Measurements from ENCODE around the gene CUEDC2. TPM values are rescaled to one million over a fixed set of nuclear protein-coding genes. Genes with fewer than 3 reads are reported as not detected.
A peak's percentile ranks its signal among the peaks of the same experiment; 100 is the strongest.

The CUEDC2 gene
- total RNA-seq, 2 experiments from 2014 or later, result 71.7 to 77.6 TPM

- Mint-ChIP-seq H3K4me3 (no peak overlapping the region), H3K9me3 (ENCODE audit: insufficient read depth) (no peaks in the 10 kb centered on the region), H3K36me3 (ENCODE audit: low read depth) (no peaks in the 10 kb centered on the region), H3K4me1 (ENCODE audit: low read depth) (peaks cover 37% of the 10 kb centered on the region), H3K27ac (no peak overlapping the region), H3K27me3 (ENCODE audit: low read depth) (peaks cover 17% of the 10 kb centered on the region)
- no peak for ATAC-seq
- ChIA-PET POLR2A (no interaction called here), CTCF (no interaction called here)
- no peak for DNase-seq
Observed at GRCh38 chr10:102416283-102416682, 16.1 kb downstream of the CUEDC2 start.

GRCh38 chr10:102414749-102415148 is 17.6 kb downstream of the CUEDC2 start:
- no peak for DNase-seq
- Mint-ChIP-seq H3K27ac (no peak overlapping the region), H3K4me1 (ENCODE audit: low read depth) (peaks cover 35% of the 10 kb centered on the region), H3K27me3 (ENCODE audit: low read depth) (peaks cover 26% of the 10 kb centered on the region), H3K36me3 (ENCODE audit: low read depth) (no peaks in the 10 kb centered on the region), H3K9me3 (ENCODE audit: insufficient read depth) (no peaks in the 10 kb centered on the region), H3K4me3 (no peak overlapping the region)
- no peak for ATAC-seq
- ChIA-PET POLR2A (no interaction called here), CTCF (no interaction called here)

GRCh38 chr10:102413806-102414561 is 18.4 kb downstream of the CUEDC2 start:
- ChIA-PET CTCF (interaction anchor here (1.1 to 2.4 kb wide), 4 partner anchors 9 to 65 kb away, joined by 3 to 7 read pairs (median 5); no protein-coding TSS in a partner anchor), POLR2A (interaction anchor here (1.2 kb wide), 1 partner anchor 36 kb away, joined by 3 read pairs; no protein-coding TSS in a partner anchor)
- ATAC-seq, result no peak
- Mint-ChIP-seq H3K27me3 (ENCODE audit: low read depth) (peaks cover 28% of the 10 kb centered on the region), H3K4me1 (ENCODE audit: low read depth) (peaks cover 31% of the 10 kb centered on the region), H3K36me3 (ENCODE audit: low read depth) (no peaks in the 10 kb centered on the region), H3K9me3 (ENCODE audit: insufficient read depth) (no peaks in the 10 kb centered on the region), H3K27ac (no peak overlapping the region), H3K4me3 (no peak overlapping the region)
- DNase-seq, result no peak

- Mint-ChIP-seq H3K27me3 (ENCODE audit: low read depth) (peaks cover 27% of the 10 kb centered on the region), H3K4me3 (no peak overlapping the region), H3K36me3 (ENCODE audit: low read depth) (no peaks in the 10 kb centered on the region), H3K4me1 (ENCODE audit: low read depth) (peaks cover 30% of the 10 kb centered on the region), H3K9me3 (ENCODE audit: insufficient read depth) (no peaks in the 10 kb centered on the region), H3K27ac (peak overlapping the region; percentile 17)
- CTCF ChIA-PET, result interaction anchor here (0.9 to 2.4 kb wide), 8 partner anchors 9 to 183 kb away, joined by 3 to 7 read pairs (median 4); partner anchors contain the start of gene NFKB2
- POLR2A ChIA-PET, result interaction anchor here (1.0 to 1.2 kb wide), 3 partner anchors 11 to 37 kb away, joined by 3 to 4 read pairs (median 3); no protein-coding TSS in a partner anchor
- ATAC-seq (peak; percentile 32), DNase-seq (peak; percentile 75)
Observed at GRCh38 chr10:102413053-102413705, 19.2 kb downstream of the CUEDC2 start.

GRCh38 chr10:102412293-102412692 is 20.1 kb downstream of the CUEDC2 start:
- ChIA-PET CTCF (interaction anchor here (1.0 to 3.6 kb wide), 6 partner anchors 9 to 182 kb away, joined by 3 to 24 read pairs (median 4); partner anchors contain the start of gene NFKB2), POLR2A (interaction anchor here (0.7 to 3.8 kb wide), 4 partner anchors 8 to 17 kb away, joined by 3 to 24 read pairs (median 3); partner anchors contain the start of genes FBXL15 and NFKB2)
- H3K9me3 Mint-ChIP-seq (ENCODE audit: insufficient read depth), result no peaks in the 10 kb centered on the region
- no peaks in the 10 kb centered on the region for H3K36me3 Mint-ChIP-seq (ENCODE audit: low read depth)
- peaks cover 23% of the 10 kb centered on the region for H3K27me3 Mint-ChIP-seq (ENCODE audit: low read depth)
- no peak overlapping the region for H3K27ac Mint-ChIP-seq
- no peak for ATAC-seq
- H3K4me3 Mint-ChIP-seq, result no peak overlapping the region
- peaks cover 32% of the 10 kb centered on the region for H3K4me1 Mint-ChIP-seq (ENCODE audit: low read depth)
- DNase-seq, result no peak

GRCh38 chr10:102411341-102412255 is 20.8 kb downstream of the CUEDC2 start:
- H3K27ac Mint-ChIP-seq, result no peak overlapping the region
- no peaks in the 10 kb centered on the region for H3K36me3 Mint-ChIP-seq (ENCODE audit: low read depth)
- POLR2A ChIA-PET, result interaction anchor here (0.7 to 3.8 kb wide), 3 partner anchors 9 to 17 kb away, joined by 3 to 24 read pairs (median 3); partner anchors contain the start of genes FBXL15 and NFKB2
- CTCF ChIA-PET, result interaction anchor here (0.6 to 3.6 kb wide), 7 partner anchors 8 to 811 kb away, joined by 3 to 24 read pairs (median 4); partner anchors contain the start of gene NFKB2
- H3K27me3 Mint-ChIP-seq (ENCODE audit: low read depth), result peaks cover 22% of the 10 kb centered on the region
- DNase-seq, result no peak
- peaks cover 32% of the 10 kb centered on the region for H3K4me1 Mint-ChIP-seq (ENCODE audit: low read depth)
- ATAC-seq, result no peak
- no peaks in the 10 kb centered on the region for H3K9me3 Mint-ChIP-seq (ENCODE audit: insufficient read depth)
- peak overlapping the region; percentile 14 for H3K4me3 Mint-ChIP-seq

GRCh38 chr10:102410429-102411073 is 21.8 kb downstream of the CUEDC2 start:
- H3K27me3 Mint-ChIP-seq (ENCODE audit: low read depth), result peaks cover 22% of the 10 kb centered on the region
- peaks cover 32% of the 10 kb centered on the region for H3K4me1 Mint-ChIP-seq (ENCODE audit: low read depth)
- DNase-seq (peak; percentile 49), ATAC-seq (no peak)
- peak overlapping the region; percentile 34 for H3K4me3 Mint-ChIP-seq
- no peaks in the 10 kb centered on the region for H3K36me3 Mint-ChIP-seq (ENCODE audit: low read depth)
- POLR2A ChIA-PET, result interaction anchor here (0.5 to 3.8 kb wide), 5 partner anchors 10 to 228 kb away, joined by 3 to 24 read pairs (median 4); partner anchors contain the start of genes CUEDC2, FBXL15 and NFKB2
- H3K27ac Mint-ChIP-seq, result no peak overlapping the region
- CTCF ChIA-PET, result interaction anchor here (0.6 to 3.6 kb wide), 13 partner anchors 10 to 810 kb away, joined by 3 to 24 read pairs (median 5); partner anchors contain the start of genes FBXL15, GBF1 and NFKB2
- H3K9me3 Mint-ChIP-seq (ENCODE audit: insufficient read depth), result no peaks in the 10 kb centered on the region

- Mint-ChIP-seq H3K27ac (no peak overlapping the region), H3K27me3 (ENCODE audit: low read depth) (peaks cover 22% of the 10 kb centered on the region), H3K4me3 (peak overlapping the region; percentile 34), H3K4me1 (ENCODE audit: low read depth) (peaks cover 32% of the 10 kb centered on the region), H3K9me3 (ENCODE audit: insufficient read depth) (no peaks in the 10 kb centered on the region), H3K36me3 (ENCODE audit: low read depth) (no peaks in the 10 kb centered on the region)
- no peak for DNase-seq
- ATAC-seq, result no peak
- POLR2A ChIA-PET, result interaction anchor here (0.9 to 3.8 kb wide), 4 partner anchors 10 to 23 kb away, joined by 3 to 24 read pairs (median 6); partner anchors contain the start of genes CUEDC2, FBXL15 and NFKB2
- CTCF ChIA-PET, result interaction anchor here (0.8 to 3.6 kb wide), 13 partner anchors 10 to 187 kb away, joined by 3 to 24 read pairs (median 5); partner anchors contain the start of genes C10orf95, FBXL15, GBF1 and NFKB2
Observed at GRCh38 chr10:102409604-102410428, 22.6 kb downstream of the CUEDC2 start.

GRCh38 chr10:102408728-102409603 is 23.4 kb downstream of the CUEDC2 start:
- Mint-ChIP-seq H3K27ac (no peak overlapping the region), H3K9me3 (ENCODE audit: insufficient read depth) (no peaks in the 10 kb centered on the region), H3K4me1 (ENCODE audit: low read depth) (peaks cover 32% of the 10 kb centered on the region), H3K4me3 (peak overlapping the region; percentile 34), H3K36me3 (ENCODE audit: low read depth) (no peaks in the 10 kb centered on the region), H3K27me3 (ENCODE audit: low read depth) (peaks cover 22% of the 10 kb centered on the region)
- ATAC-seq (peak; percentile 50), DNase-seq (peak; percentile 62)
- ChIA-PET POLR2A (interaction anchor here (1.2 to 3.8 kb wide), 3 partner anchors 9 to 14 kb away, joined by 4 to 24 read pairs (median 8); partner anchors contain the start of genes FBXL15 and NFKB2), CTCF (interaction anchor here (0.8 to 3.6 kb wide), 12 partner anchors 10 to 186 kb away, joined by 3 to 24 read pairs (median 6); partner anchors contain the start of genes C10orf95, FBXL15 and NFKB2)
